ENCODE measurements around the gene EFL1. TPM values are rescaled to one million over a fixed set of nuclear protein-coding genes. Genes with fewer than 3 reads are reported as not detected.
"Not testable (repeated sequence)": the region's sequence is repeated elsewhere in the genome, so short reads cannot be mapped to it uniquely, and the experiment has no call there.

EFL1 gene
- total RNA-seq, 4 donors from 2014 or later = 18.3 to 25.3 (median 22.2) TPM

GRCh38 chr15:82304778-82305090 is 42.2 kb upstream of the EFL1 start:
- Histone ChIP-seq H3K36me3 (no peaks in the 10 kb centered on the region), H3K27ac (no peak overlapping the region), H3K9me3 (no peaks in the 10 kb centered on the region), H3K27me3 (no peaks in the 10 kb centered on the region), H3K4me3 (no peak overlapping the region), H3K4me1 (no peaks in the 10 kb centered on the region)
- WGBS = 88% methylated on average over 3 of the region's 4 CpGs
- peak in 1 of 2 donors; percentile 34 for DNase-seq (ENCODE audit: low spot score in 2 of 2)
- TF ChIP-seq POLR2A (IDR thresholded peaks at IDR 0.05) = no peak
- no peak for TF ChIP-seq POLR2AphosphoS5 (IDR thresholded peaks at IDR 0.05)
- no peak for TF ChIP-seq CTCF (IDR thresholded peaks at IDR 0.05)
- TF ChIP-seq EP300 (IDR thresholded peaks at IDR 0.05) = no peak

GRCh38 chr15:82303956-82304777 is 41.6 kb upstream of the EFL1 start:
- no peaks in the 10 kb centered on the region for H3K27me3 ChIP-seq
- TF ChIP-seq EP300 (IDR thresholded peaks at IDR 0.05) = no peak
- no peak for TF ChIP-seq POLR2AphosphoS5 (IDR thresholded peaks at IDR 0.05)
- TF ChIP-seq POLR2A (IDR thresholded peaks at IDR 0.05) = no peak
- TF ChIP-seq CTCF (IDR thresholded peaks at IDR 0.05) = no peak
- H3K4me3 ChIP-seq = no peak overlapping the region
- no peaks in the 10 kb centered on the region for H3K9me3 ChIP-seq
- H3K27ac ChIP-seq = no peak overlapping the region
- H3K36me3 ChIP-seq = no peaks in the 10 kb centered on the region
- 100% methylated on average over 2 of the region's 12 CpGs for WGBS
- H3K4me1 ChIP-seq = no peaks in the 10 kb centered on the region
- DNase-seq (ENCODE audit: low spot score in 2 of 2) = peak in 1 of 2 donors; percentile 66

- H3K9me3 ChIP-seq = no peaks in the 10 kb centered on the region
- WGBS = 76% methylated on average over 3 of the region's 3 CpGs
- H3K4me3 ChIP-seq = no peak overlapping the region
- DNase-seq (ENCODE audit: low spot score in 2 of 2) = no peak
- TF ChIP-seq POLR2AphosphoS5 (IDR thresholded peaks at IDR 0.05) (no peak), POLR2A (IDR thresholded peaks at IDR 0.05) (no peak), CTCF (IDR thresholded peaks at IDR 0.05) (no peak), EP300 (IDR thresholded peaks at IDR 0.05) (no peak)
- peaks cover 7% of the 10 kb centered on the region for H3K27me3 ChIP-seq
- peaks cover 5% of the 10 kb centered on the region for H3K4me1 ChIP-seq
- no peaks in the 10 kb centered on the region for H3K36me3 ChIP-seq
- H3K27ac ChIP-seq = no peak overlapping the region
These were observed 38.9 kb upstream of the EFL1 start for GRCh38 chr15:82301296-82302016.

GRCh38 chr15:82300883-82301282 is 38.3 kb upstream of the EFL1 start:
- Histone ChIP-seq H3K27me3 (peaks cover 7% of the 10 kb centered on the region), H3K9me3 (no peaks in the 10 kb centered on the region), H3K27ac (no peak overlapping the region), H3K4me3 (no peak overlapping the region), H3K36me3 (no peaks in the 10 kb centered on the region), H3K4me1 (peaks cover 5% of the 10 kb centered on the region)
- no peak for DNase-seq (ENCODE audit: low spot score in 2 of 2)
- no peak for TF ChIP-seq POLR2A (IDR thresholded peaks at IDR 0.05)
- no peak for TF ChIP-seq EP300 (IDR thresholded peaks at IDR 0.05)
- TF ChIP-seq CTCF (IDR thresholded peaks at IDR 0.05) = no peak
- TF ChIP-seq POLR2AphosphoS5 (IDR thresholded peaks at IDR 0.05) = no peak
- 91% methylated on average over 3 of the region's 7 CpGs for whole genome bisulfite sequencing

GRCh38 chr15:82300326-82300725 is 37.8 kb upstream of the EFL1 start:
- not testable (repeated sequence) for H3K4me1 ChIP-seq; H3K27me3 ChIP-seq; H3K36me3 ChIP-seq; H3K4me3 ChIP-seq; H3K27ac ChIP-seq; H3K9me3 ChIP-seq; DNase-seq (ENCODE audit: low spot score in 2 of 2)
- whole genome bisulfite sequencing = 64% methylated on average over 5 of the region's 6 CpGs

- not testable (repeated sequence) for H3K27ac ChIP-seq; DNase-seq (ENCODE audit: low spot score in 2 of 2); H3K9me3 ChIP-seq; H3K4me3 ChIP-seq; H3K4me1 ChIP-seq; H3K36me3 ChIP-seq; H3K27me3 ChIP-seq
- WGBS = 82% methylated on average over 3 of the region's 6 CpGs
These were observed 37.0 kb upstream of the EFL1 start for GRCh38 chr15:82299511-82299914.

Measured in suprapubic skin (tissue), 4 donors.